ENCODE measurements around the gene EPC2. TPM values are rescaled to one million over a fixed set of nuclear protein-coding genes. Genes with fewer than 3 reads are reported as not detected.

EPC2 gene, protein sequence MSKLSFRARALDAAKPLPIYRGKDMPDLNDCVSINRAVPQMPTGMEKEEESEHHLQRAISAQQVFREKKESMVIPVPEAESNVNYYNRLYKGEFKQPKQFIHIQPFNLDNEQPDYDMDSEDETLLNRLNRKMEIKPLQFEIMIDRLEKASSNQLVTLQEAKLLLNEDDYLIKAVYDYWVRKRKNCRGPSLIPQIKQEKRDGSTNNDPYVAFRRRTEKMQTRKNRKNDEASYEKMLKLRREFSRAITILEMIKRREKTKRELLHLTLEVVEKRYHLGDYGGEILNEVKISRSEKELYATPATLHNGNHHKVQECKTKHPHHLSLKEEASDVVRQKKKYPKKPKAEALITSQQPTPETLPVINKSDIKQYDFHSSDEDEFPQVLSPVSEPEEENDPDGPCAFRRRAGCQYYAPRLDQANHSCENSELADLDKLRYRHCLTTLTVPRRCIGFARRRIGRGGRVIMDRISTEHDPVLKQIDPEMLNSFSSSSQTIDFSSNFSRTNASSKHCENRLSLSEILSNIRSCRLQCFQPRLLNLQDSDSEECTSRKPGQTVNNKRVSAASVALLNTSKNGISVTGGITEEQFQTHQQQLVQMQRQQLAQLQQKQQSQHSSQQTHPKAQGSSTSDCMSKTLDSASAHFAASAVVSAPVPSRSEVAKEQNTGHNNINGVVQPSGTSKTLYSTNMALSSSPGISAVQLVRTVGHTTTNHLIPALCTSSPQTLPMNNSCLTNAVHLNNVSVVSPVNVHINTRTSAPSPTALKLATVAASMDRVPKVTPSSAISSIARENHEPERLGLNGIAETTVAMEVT
- total RNA-seq (10 to 100 TPM; 41.7 to 53.1 TPM), polyA plus RNA-seq (ENCODE audit: insufficient read depth, low read depth, low replicate concordance) (22.5 TPM)
- long read RNA-seq, donor 1, partial matches to known transcripts: 0 of 1 reads
- long read RNA-seq, donor 1, other reads (novel, unspliced or antisense): 0 of 1 reads
- long read RNA-seq, donor 2, partial matches to known transcripts: 0 of 1 reads
- long read RNA-seq, donor 2, other reads (novel, unspliced or antisense): 0 of 1 reads

DNA sequence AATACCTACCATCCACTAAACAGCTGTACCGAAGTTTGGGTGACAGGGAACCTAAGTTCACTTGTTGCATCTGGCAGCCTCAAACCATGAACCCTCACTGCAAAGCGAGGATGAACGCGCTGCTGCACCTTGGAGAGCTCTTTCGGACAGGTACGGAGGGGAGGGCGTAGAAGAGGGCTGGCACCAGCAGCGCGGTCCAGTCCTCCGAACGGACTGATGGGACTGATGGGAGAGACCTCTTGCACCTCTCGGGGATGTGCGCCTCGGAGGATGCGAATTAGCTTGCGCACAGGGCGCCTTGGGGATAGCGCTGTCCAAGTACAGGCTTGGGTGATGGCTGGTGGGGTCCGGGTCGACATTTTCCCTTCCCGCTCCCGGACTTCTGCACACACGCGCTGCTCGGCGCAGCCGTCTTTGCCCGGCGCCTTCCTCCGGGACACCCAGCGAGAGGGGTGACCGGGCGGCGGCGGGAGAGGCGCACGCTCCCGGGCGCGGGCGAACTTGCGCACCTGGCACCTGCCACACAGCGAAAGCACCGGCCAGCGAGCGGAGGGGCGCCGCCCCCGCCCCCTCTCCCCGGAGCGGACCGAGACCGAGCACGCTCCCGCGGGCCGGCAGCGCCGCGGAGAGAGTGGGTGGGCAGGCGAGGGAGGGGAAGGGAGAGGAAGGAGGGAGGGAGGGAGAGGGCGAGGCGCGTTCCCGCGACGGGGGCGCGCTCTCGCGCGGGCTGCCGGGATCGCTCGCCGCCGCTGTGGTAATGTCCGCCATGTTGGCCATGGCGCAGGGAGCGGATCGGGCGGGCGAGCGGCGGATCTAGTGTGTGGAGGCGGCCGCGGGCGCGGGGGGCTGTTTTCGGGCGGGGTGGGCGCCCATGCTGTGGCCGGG is at the start of gene EPC2:
TSS of gene EPC2 (plus strand) at position 754 of the 885 bp plus-strand sequence. CDS start 267 bp downstream, outside the sequence.
- no peaks in the 10 kb centered on the region for H3K36me3 ChIP-seq (ENCODE audit: low read depth, missing control alignments)
- intact Hi-C loops (cut with DNase I; ENCODE audit: low total_unique reads): no loop called here
- H3K27ac ChIP-seq: peak within 1 kb of the TSS; percentile 98 to 100
- TF ChIP-seq POLR2A (IDR thresholded peaks at IDR 0.05): no peak
- TF ChIP-seq, protein P1, sequence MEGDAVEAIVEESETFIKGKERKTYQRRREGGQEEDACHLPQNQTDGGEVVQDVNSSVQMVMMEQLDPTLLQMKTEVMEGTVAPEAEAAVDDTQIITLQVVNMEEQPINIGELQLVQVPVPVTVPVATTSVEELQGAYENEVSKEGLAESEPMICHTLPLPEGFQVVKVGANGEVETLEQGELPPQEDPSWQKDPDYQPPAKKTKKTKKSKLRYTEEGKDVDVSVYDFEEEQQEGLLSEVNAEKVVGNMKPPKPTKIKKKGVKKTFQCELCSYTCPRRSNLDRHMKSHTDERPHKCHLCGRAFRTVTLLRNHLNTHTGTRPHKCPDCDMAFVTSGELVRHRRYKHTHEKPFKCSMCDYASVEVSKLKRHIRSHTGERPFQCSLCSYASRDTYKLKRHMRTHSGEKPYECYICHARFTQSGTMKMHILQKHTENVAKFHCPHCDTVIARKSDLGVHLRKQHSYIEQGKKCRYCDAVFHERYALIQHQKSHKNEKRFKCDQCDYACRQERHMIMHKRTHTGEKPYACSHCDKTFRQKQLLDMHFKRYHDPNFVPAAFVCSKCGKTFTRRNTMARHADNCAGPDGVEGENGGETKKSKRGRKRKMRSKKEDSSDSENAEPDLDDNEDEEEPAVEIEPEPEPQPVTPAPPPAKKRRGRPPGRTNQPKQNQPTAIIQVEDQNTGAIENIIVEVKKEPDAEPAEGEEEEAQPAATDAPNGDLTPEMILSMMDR (IDR thresholded peaks at IDR 0.05): no peak
- H3K9me3 ChIP-seq: no peaks in the 10 kb centered on the region
- H3K27me3 ChIP-seq: no peaks in the 10 kb centered on the region
- H3K4me3 ChIP-seq: peak within 1 kb of the TSS; percentile 78 to 99
- H3K4me1 ChIP-seq: peaks cover 18% of the 10 kb centered on the region
- WGBS, 2 donors: 0 to 1% methylated on average over 21 to 87 of the region's 94 CpGs
- DNase-seq: peak; percentile 92

DNA sequence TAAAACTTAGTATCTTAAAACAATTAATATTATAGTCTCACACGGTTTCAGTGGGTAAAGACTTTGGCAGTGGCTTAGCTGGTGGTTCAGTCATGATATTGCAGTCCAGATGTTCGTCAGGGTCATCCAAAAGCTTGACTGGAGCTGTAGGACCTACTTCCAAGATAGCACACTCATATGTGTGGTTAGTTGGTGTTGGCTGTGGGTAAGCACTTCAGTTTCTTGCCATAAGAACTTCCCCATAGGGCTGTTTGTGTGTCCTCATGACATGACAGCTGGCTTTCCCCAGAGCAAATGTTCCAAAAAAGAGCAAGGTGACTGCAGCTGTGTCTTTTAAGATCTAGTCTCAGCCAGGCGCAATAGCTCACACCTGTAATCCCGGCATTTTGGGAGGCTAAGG is 48.5 kb upstream of the EPC2 start:
- WGBS, 2 donors: 80 to 85% methylated on average over 4 of the region's 4 CpGs
- no peaks in the 10 kb centered on the region for H3K36me3 ChIP-seq (ENCODE audit: low read depth, missing control alignments)
- no peak for TF ChIP-seq POLR2A (IDR thresholded peaks at IDR 0.05)
- TF ChIP-seq, protein P1 (IDR thresholded peaks at IDR 0.05): no peak
- H3K4me1 ChIP-seq: no peaks in the 10 kb centered on the region
- no peaks in the 10 kb centered on the region for H3K27me3 ChIP-seq
- no peak overlapping the region for H3K4me3 ChIP-seq
- H3K9me3 ChIP-seq: no peaks in the 10 kb centered on the region
- intact Hi-C loops (cut with DNase I; ENCODE audit: low total_unique reads): no loop called here
- no peak for DNase-seq
- H3K27ac ChIP-seq: no peak overlapping the region

DNA sequence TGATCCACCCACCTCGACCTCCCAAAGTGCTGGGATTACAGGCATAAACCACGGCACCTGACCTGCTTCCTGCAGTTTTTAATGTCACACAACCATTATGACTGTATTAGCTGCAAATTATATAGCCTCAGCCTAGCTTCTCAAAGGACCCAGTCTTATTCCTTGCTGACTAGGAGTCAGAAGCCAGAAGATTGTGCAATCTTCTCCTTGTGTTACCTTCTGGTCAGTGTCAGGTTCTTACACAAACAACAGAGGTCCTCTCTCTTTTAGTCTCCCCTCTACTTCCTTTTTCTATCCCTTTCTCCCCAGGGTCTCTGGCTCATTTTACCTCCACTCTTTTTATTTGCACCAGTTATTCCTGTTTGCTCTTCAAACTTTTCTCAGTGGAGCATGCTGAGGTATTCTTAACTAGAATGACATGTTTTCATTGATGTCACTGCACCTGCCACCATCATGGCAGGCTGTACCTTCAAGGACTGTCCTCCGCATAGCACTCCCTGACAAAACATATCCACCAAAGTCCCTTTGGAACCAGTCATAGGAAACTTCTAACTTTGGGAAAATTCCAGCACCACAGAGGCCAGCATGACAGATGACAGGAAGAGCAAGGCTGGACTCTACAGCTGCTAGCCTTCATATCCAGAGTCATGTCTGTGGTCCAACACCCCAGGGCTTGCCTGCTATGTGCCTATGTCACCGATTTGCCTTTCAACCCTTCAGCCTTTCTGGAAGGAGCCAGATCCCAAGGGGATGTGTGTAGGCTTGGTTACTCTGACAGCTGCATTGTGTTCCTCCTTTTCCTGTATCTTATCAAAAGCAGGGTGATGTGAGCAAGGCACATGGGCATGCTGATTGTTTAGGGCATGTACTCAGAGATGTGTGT is 45.2 kb upstream of the EPC2 start:
- WGBS, 2 donors: 84% methylated on average over 4 of the region's 4 CpGs

More for the DNA sequence above, 45.2 kb upstream of the EPC2 start:
- intact Hi-C loops (cut with DNase I; ENCODE audit: low total_unique reads): no loop called here
- Histone ChIP-seq H3K27me3 (no peaks in the 10 kb centered on the region), H3K36me3 (ENCODE audit: low read depth, missing control alignments) (no peaks in the 10 kb centered on the region), H3K27ac (no peak overlapping the region), H3K4me3 (no peak overlapping the region), H3K4me1 (no peaks in the 10 kb centered on the region), H3K9me3 (no peaks in the 10 kb centered on the region)
- DNase-seq: no peak
- TF ChIP-seq, protein P1 (IDR thresholded peaks at IDR 0.05): no peak
- TF ChIP-seq POLR2A (IDR thresholded peaks at IDR 0.05): no peak

Data from testis (tissue), 5 donors.